Measurements from ENCODE around the gene CHN2.

- TF ChIP-seq CTCF (IDR thresholded peaks at IDR 0.05): no peak
- no peak for TF ChIP-seq ZFX (IDR thresholded peaks at IDR 0.05; ENCODE audit: borderline replicate concordance)
Observed at GRCh38 chr7:29418056-29418455, 223.5 kb downstream of the CHN2 start.

All from 22Rv1 (cell line).